OCI-LY7 (cell line): ENCODE results near the gene PIGP. TPM values are rescaled to one million over a fixed set of nuclear protein-coding genes. Genes with fewer than 3 reads are reported as not detected.
"Not testable (repeated sequence)": the region's sequence is repeated elsewhere in the genome, so short reads cannot be mapped to it uniquely, and the experiment has no call there.

Experiments
- BruUV-seq: library from RNA; stranded (reverse); fragments of 400-500 nt; replicated peaks from 2 replicates; lab custom pipeline; 2021; lab: Mats Ljungman, UMichigan
- CTCF ChIA-PET: fragments of 300-600 bp; sonication (Branson Sonifier 250); formaldehyde crosslinking; loops from one replicate; lab custom pipeline; 2022; ENCODE audit warnings: antibody characterized with exemption; ENCODE audit not compliant: unreplicated experiment; lab: Charles Lee
- POLR2A ChIA-PET: fragments of 300-600 bp; sonication (Branson Sonifier 250); formaldehyde crosslinking; loops from one replicate; lab custom pipeline; 2022; ENCODE audit warnings: antibody characterized with exemption; lab: Charles Lee
- DNase-seq: peaks from one replicate; pipeline ENCODE4 v3.0.0-alpha.2; 2015; ENCODE audit warnings: low spot score
- H2AFZ ChIP-seq: fragments of 200-600 bp; sonication (generic), shearing (Covaris generic); 2 replicates; pipeline ENCODE4 v1.6.1; 2014; ENCODE audit warnings: mild to moderate bottlenecking, antibody characterized with exemption, low read length, moderate library complexity
- H3K27ac ChIP-seq: fragments of 200-600 bp; sonication (generic); 2 replicates; pipeline ENCODE4 v1.5.1; 2014; ENCODE audit warnings: mixed run types, low read depth, mild to moderate bottlenecking, moderate library complexity, low read length, inconsistent platforms; ENCODE audit not compliant: poor library complexity, severe bottlenecking
- H3K36me3 ChIP-seq: fragments of 200-600 bp; sonication (generic); 2 replicates; pipeline ENCODE4 v1.6.1; 2014; ENCODE audit warnings: mild to moderate bottlenecking, antibody characterized with exemption, low read length, moderate library complexity, mixed read lengths; ENCODE audit not compliant: insufficient read depth
- H3K4me1 ChIP-seq: fragments of 200-600 bp; sonication (generic); 2 replicates; pipeline ENCODE4 v1.5.1; 2014; ENCODE audit warnings: mild to moderate bottlenecking, low read length; ENCODE audit not compliant: insufficient read depth, poor library complexity, severe bottlenecking
- H3K4me2 ChIP-seq: fragments of 200-600 bp; sonication (generic); 2 replicates; pipeline ENCODE4 v1.6.1; 2014; ENCODE audit warnings: mild to moderate bottlenecking, low read length
- H3K4me3 ChIP-seq: fragments of 200-600 bp; sonication (generic); 2 replicates; pipeline ENCODE4 v1.5.1; 2014; ENCODE audit warnings: mild to moderate bottlenecking, low read depth, low read length; ENCODE audit not compliant: poor library complexity, severe bottlenecking
- H3K79me2 ChIP-seq: fragments of 200-600 bp; sonication (generic); 2 replicates; pipeline ENCODE4 v1.6.1; 2016; ENCODE audit warnings: low read depth, mild to moderate bottlenecking, low read length, moderate library complexity, mixed read lengths; ENCODE audit not compliant: insufficient read depth
- H3K9me2 ChIP-seq: fragments of 200-600 bp; sonication (generic); 2 replicates; pipeline ENCODE4 v1.6.1; 2016; ENCODE audit warnings: mild to moderate bottlenecking, low read length, mixed read lengths; ENCODE audit not compliant: insufficient read depth
- H3K9me3 ChIP-seq: fragments of 200-600 bp; sonication (generic); 2 replicates; pipeline ENCODE4 v1.6.1; 2014; ENCODE audit warnings: mild to moderate bottlenecking, mixed run types, low read length, mixed read lengths
- H4K20me1 ChIP-seq: fragments of 200-600 bp; sonication (generic); 2 replicates; pipeline ENCODE4 v1.6.1; 2014; ENCODE audit warnings: mild to moderate bottlenecking, antibody characterized with exemption, low read length, moderate library complexity, mixed read lengths; ENCODE audit not compliant: insufficient read depth
- EZH2phosphoT487 ChIP-seq: fragments of 200-600 bp; sonication (generic); IDR thresholded peaks from 2 replicates; pipeline ENCODE4 v1.6.1; 2018; ENCODE audit warnings: low read depth, borderline replicate concordance, mild to moderate bottlenecking, mixed run types, antibody characterized with exemption, low read length, moderate library complexity, mixed read lengths
- intact Hi-C: fragments of 100-400 bp; cut with micrococcal nuclease; formaldehyde crosslinking; loops from one replicate; pipeline ENCODE4 v1.10.0; 2022; ENCODE audit not compliant: unreplicated experiment
- total RNA-seq, 2 experiments: library from RNA; depleted of rRNA in 1 of 2; stranded (reverse); fragments of >200 nt in 1 of 2; shearing (Covaris generic) in 1 of 2; gene quantifications; 2 replicates each; pipeline ENCODE4 v1.2.3, GENCODE V29; 2014 to 2022
- TF ChIP-seq, protein P1 (sequence below): fragments of 200-600 bp; sonication (generic); conservative IDR thresholded peaks from 2 replicates; pipeline ENCODE4 v1.5.1; 2014; ENCODE audit warnings: mild to moderate bottlenecking, antibody characterized with exemption, low read length, moderate library complexity, mixed read lengths

The PIGP gene
- total RNA-seq, 2 experiments from 2014 or later: 7.4 to 35.4 TPM

DNA sequence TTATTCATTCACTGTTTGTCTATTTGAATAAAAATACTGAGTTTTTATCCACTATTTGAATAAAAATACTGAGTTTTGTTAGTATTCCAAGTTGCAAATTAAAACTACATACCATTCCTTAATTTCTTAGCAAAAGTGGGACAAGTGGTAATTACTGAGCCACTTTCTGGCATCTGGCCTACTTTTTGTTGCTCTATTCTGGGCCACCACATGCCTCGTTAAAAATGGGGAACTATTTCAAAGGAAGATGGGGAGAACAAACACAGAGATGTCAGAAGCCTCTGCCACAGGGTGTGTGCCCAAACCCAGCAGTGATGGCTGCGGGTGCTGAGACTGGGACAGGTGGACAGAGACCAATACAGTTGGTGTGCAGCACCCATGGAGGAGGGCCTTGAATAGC lies 14.6 kb downstream of the PIGP start:
- BruUV-seq: no TSS peak
- H3K79me2 ChIP-seq: no peaks in the 10 kb centered on the region
- CTCF ChIA-PET: no interaction called here
- H3K9me3 ChIP-seq: no peaks in the 10 kb centered on the region
- no peak for TF ChIP-seq EZH2phosphoT487
- TF ChIP-seq, protein P1, sequence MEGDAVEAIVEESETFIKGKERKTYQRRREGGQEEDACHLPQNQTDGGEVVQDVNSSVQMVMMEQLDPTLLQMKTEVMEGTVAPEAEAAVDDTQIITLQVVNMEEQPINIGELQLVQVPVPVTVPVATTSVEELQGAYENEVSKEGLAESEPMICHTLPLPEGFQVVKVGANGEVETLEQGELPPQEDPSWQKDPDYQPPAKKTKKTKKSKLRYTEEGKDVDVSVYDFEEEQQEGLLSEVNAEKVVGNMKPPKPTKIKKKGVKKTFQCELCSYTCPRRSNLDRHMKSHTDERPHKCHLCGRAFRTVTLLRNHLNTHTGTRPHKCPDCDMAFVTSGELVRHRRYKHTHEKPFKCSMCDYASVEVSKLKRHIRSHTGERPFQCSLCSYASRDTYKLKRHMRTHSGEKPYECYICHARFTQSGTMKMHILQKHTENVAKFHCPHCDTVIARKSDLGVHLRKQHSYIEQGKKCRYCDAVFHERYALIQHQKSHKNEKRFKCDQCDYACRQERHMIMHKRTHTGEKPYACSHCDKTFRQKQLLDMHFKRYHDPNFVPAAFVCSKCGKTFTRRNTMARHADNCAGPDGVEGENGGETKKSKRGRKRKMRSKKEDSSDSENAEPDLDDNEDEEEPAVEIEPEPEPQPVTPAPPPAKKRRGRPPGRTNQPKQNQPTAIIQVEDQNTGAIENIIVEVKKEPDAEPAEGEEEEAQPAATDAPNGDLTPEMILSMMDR: no peak
- H2AFZ ChIP-seq: no peak overlapping the region
- no peak overlapping the region for H3K27ac ChIP-seq
- no peaks in the 10 kb centered on the region for H3K9me2 ChIP-seq
- H3K4me3 ChIP-seq: no peak overlapping the region
- H4K20me1 ChIP-seq: no peaks in the 10 kb centered on the region
- DNase-seq: no peak
- no peak overlapping the region for H3K4me2 ChIP-seq
- no peaks in the 10 kb centered on the region for H3K36me3 ChIP-seq
- intact Hi-C loops: no loop called here
- H3K4me1 ChIP-seq: peaks cover 26% of the 10 kb centered on the region
- POLR2A ChIA-PET: no interaction called here

DNA sequence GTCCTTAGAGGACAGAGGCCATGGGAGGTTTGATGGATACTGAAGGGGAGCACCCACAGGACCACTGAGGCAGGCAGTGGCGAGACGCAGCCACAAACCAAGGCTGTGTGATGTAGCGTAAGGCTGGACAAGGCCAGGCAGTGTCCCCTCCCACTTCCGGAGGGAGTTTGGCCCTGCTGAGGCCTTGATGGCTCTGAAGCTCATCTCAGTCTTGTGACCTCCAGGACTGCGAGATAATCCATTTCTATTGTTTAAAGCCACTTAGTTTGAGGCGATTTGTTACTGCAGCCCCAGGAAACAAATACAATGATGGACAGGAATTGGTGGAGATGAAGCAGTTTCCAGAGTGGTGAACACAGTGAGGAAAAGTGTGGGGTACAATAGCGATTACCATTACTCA lies 15.3 kb downstream of the PIGP start:
- no peak overlapping the region for H3K4me2 ChIP-seq
- peaks cover 21% of the 10 kb centered on the region for H3K4me1 ChIP-seq
- ChIA-PET POLR2A (no interaction called here), CTCF (no interaction called here)
- no peaks in the 10 kb centered on the region for H3K9me3 ChIP-seq
- no peak overlapping the region for H3K4me3 ChIP-seq
- no TSS peak for BruUV-seq
- no peak overlapping the region for H3K27ac ChIP-seq
- H3K36me3 ChIP-seq: no peaks in the 10 kb centered on the region
- no peaks in the 10 kb centered on the region for H4K20me1 ChIP-seq
- no peak overlapping the region for H2AFZ ChIP-seq
- no peak for DNase-seq
- intact Hi-C loops: no loop called here
- TF ChIP-seq, protein P1: no peak
- TF ChIP-seq EZH2phosphoT487: no peak
- H3K79me2 ChIP-seq: no peaks in the 10 kb centered on the region
- no peaks in the 10 kb centered on the region for H3K9me2 ChIP-seq

DNA sequence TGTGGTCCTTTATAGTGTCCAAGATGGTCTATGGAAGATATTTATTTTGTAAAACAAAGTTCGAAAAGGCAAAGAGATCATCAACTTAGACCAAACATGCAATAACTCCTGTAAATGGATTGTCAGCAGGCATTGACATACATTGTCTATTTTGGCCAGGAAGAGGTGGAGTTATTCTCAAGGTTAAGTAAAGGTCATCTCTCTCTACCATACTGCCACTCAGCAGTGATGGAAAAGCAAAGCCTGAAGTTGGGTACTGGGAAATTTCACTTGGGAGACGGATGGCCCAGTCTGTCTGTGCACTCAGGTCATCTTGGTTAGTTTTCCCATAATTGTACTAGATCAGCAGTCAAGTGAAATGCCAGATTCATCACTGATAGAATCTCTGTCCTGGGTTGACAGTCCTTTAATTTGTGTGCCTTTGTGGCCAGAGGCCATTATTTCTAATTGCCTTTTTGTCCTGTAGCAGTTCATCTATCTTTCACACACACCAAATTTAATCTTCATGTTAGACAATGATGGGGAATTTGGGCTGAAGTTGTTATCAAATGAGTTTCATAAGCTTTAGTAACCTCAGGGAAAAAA lies 17.5 kb downstream of the PIGP start:
- ChIA-PET CTCF (no interaction called here), POLR2A (no interaction called here)
- BruUV-seq: no TSS peak
- no peak overlapping the region for H3K4me2 ChIP-seq
- H3K9me2 ChIP-seq: no peaks in the 10 kb centered on the region
- DNase-seq: no peak
- H3K27ac ChIP-seq: no peak overlapping the region
- H2AFZ ChIP-seq: no peak overlapping the region
- no peaks in the 10 kb centered on the region for H3K79me2 ChIP-seq
- no peaks in the 10 kb centered on the region for H4K20me1 ChIP-seq
- no peak overlapping the region for H3K4me3 ChIP-seq
- H3K9me3 ChIP-seq: no peaks in the 10 kb centered on the region
- intact Hi-C loops: no loop called here
- no peaks in the 10 kb centered on the region for H3K36me3 ChIP-seq
- H3K4me1 ChIP-seq: peaks cover 4% of the 10 kb centered on the region
- TF ChIP-seq, protein P1: no peak
- no peak for TF ChIP-seq EZH2phosphoT487

DNA sequence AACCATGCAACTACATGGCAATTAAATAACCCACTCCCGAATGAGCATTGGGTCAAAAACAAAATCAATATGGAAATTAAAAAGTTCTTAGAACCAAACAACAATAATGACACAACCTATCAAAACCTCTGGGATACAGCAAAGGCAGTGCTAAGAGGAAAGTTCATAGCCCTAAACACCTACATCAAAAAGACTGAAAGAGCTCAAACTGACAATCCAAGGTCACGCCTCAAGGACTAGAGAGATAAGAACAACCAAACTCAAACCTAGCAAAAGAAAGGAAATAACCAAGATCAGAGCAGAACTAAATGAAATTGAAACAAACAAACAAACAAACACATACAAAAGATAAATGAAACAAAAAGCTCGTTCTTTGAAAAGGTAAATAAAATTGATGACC lies 23.1 kb downstream of the PIGP start:
- BruUV-seq, H3K9me2 ChIP-seq, H3K79me2 ChIP-seq, CTCF ChIA-PET, H3K4me2 ChIP-seq, H4K20me1 ChIP-seq, H3K4me1 ChIP-seq, intact Hi-C loops, H3K4me3 ChIP-seq, H3K27ac ChIP-seq, H3K36me3 ChIP-seq, DNase-seq, H2AFZ ChIP-seq, H3K9me3 ChIP-seq: not testable (repeated sequence)
- POLR2A ChIA-PET: interaction anchor here (0.6 kb wide), 1 partner anchor 149 kb away, joined by 3 read pairs; no protein-coding TSS in a partner anchor
